ENCODE measurements around the gene KNDC1.

The KNDC1 gene

GRCh38 chr10:133183646-133184378 is 23.8 kb downstream of the KNDC1 start:
- TF ChIP-seq TAF1 (IDR thresholded peaks at IDR 0.05; ENCODE audit: borderline replicate concordance, insufficient read depth, low read length) = no peak
- TF ChIP-seq POLR2AphosphoS5 (IDR thresholded peaks at IDR 0.05; ENCODE audit: low read depth, low read length) = no peak

GRCh38 chr10:133184591-133185244 is 24.7 kb downstream of the KNDC1 start:
- TF ChIP-seq TAF1 (IDR thresholded peaks at IDR 0.05; ENCODE audit: borderline replicate concordance, insufficient read depth, low read length) (no peak), POLR2AphosphoS5 (IDR thresholded peaks at IDR 0.05; ENCODE audit: low read depth, low read length) (no peak), SIN3A (IDR thresholded peaks at IDR 0.05; ENCODE audit: borderline replicate concordance, insufficient read depth, low read length) (no peak), FOXP2 (optimal IDR thresholded peaks at IDR 0.05; ENCODE audit: borderline replicate concordance, extremely low read depth, extremely low read length, insufficient read depth) (no peak), REST (IDR thresholded peaks at IDR 0.05; ENCODE audit: insufficient read depth in 1 of 2, low read depth in 2 of 2, low read length in 2 of 2) (no peak)

GRCh38 chr10:133185421-133185820 is 25.4 kb downstream of the KNDC1 start:
- TF ChIP-seq TAF1 (IDR thresholded peaks at IDR 0.05; ENCODE audit: borderline replicate concordance, insufficient read depth, low read length) (no peak), POLR2AphosphoS5 (IDR thresholded peaks at IDR 0.05; ENCODE audit: low read depth, low read length) (no peak)

- no peak for TF ChIP-seq POLR2AphosphoS5 (IDR thresholded peaks at IDR 0.05; ENCODE audit: low read depth, low read length)
- no peak for TF ChIP-seq TAF1 (IDR thresholded peaks at IDR 0.05; ENCODE audit: borderline replicate concordance, insufficient read depth, low read length)
- TF ChIP-seq FOXP2 (optimal IDR thresholded peaks at IDR 0.05; ENCODE audit: borderline replicate concordance, extremely low read depth, extremely low read length, insufficient read depth) = no peak
- no peak for TF ChIP-seq REST (IDR thresholded peaks at IDR 0.05; ENCODE audit: insufficient read depth in 1 of 2, low read depth in 2 of 2, low read length in 2 of 2)
- TF ChIP-seq SIN3A (IDR thresholded peaks at IDR 0.05; ENCODE audit: borderline replicate concordance, insufficient read depth, low read length) = no peak
Observed at GRCh38 chr10:133185916-133186315, 25.9 kb downstream of the KNDC1 start.

- no peak for TF ChIP-seq REST (IDR thresholded peaks at IDR 0.05; ENCODE audit: insufficient read depth in 1 of 2, low read depth in 2 of 2, low read length in 2 of 2)
- no peak for TF ChIP-seq POLR2AphosphoS5 (IDR thresholded peaks at IDR 0.05; ENCODE audit: low read depth, low read length)
- TF ChIP-seq SIN3A (IDR thresholded peaks at IDR 0.05; ENCODE audit: borderline replicate concordance, insufficient read depth, low read length) = no peak
- TF ChIP-seq FOXP2 (optimal IDR thresholded peaks at IDR 0.05; ENCODE audit: borderline replicate concordance, extremely low read depth, extremely low read length, insufficient read depth) = no peak
- TF ChIP-seq TAF1 (IDR thresholded peaks at IDR 0.05; ENCODE audit: borderline replicate concordance, insufficient read depth, low read length) = no peak
Observed at GRCh38 chr10:133186416-133187090, 26.5 kb downstream of the KNDC1 start.
